ENCODE results near the gene SLIT3. TPM values are rescaled to one million over a fixed set of nuclear protein-coding genes. Genes with fewer than 3 reads are reported as not detected.

The SLIT3 gene
- total and polyA plus RNA-seq, 4 donors = 18.1 to 22.5 (median 19.5) TPM

- H3K4me3 ChIP-seq (ENCODE audit: low read depth, low read length) = no peak overlapping the region
- H3K4me1 ChIP-seq (ENCODE audit: control insufficient read depth, insufficient read depth, low read length) = peaks cover 15% of the 10 kb centered on the region
- DNase-seq (ENCODE audit: low read depth in 4 of 6, low spot score in 6 of 6) = peak in 3 of 6 donors; percentile 40 to 82 (median 63)
- H3K9me3 ChIP-seq (ENCODE audit: control insufficient read depth, insufficient read depth, low read length) = no peaks in the 10 kb centered on the region
- no peak overlapping the region for H3K27ac ChIP-seq (ENCODE audit: low read depth, low read length)
- no peaks in the 10 kb centered on the region for H3K36me3 ChIP-seq (ENCODE audit: control insufficient read depth, insufficient read depth, low read length)
- WGBS (ENCODE audit: insufficient coverage) = 28% methylated on average over 4 of the region's 6 CpGs
- H3K27me3 ChIP-seq (ENCODE audit: control insufficient read depth, insufficient read depth, low read length) = peaks cover 2% of the 10 kb centered on the region
These were observed 136.4 kb downstream of the SLIT3 start for GRCh38 chr5:169164481-169164925.

DNA sequence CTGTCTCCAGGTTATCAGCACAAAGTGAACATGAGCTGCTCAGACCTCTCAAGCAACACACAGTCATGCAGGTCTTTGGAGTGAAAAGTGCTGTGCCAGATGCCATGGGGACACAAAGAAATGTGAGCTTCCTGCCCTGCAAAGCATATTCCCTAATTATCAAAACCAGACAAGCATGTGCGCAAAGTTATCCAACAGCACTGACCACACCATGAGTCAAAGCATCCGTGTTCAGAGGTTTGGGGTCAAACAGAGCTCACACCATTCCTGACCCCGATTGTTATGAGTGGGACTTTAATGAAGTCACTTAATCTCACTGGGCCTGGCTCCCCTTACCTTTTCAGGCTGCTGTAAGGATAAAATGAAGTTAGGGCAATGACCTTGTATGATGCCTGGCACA is 138.5 kb downstream of the SLIT3 start:
- DNase-seq (ENCODE audit: low read depth in 4 of 6, low spot score in 6 of 6) = no peak
- WGBS (ENCODE audit: insufficient coverage) = 70% methylated on average over 2 of the region's 3 CpGs
- Histone ChIP-seq H3K36me3 (ENCODE audit: control insufficient read depth, insufficient read depth, low read length) (no peaks in the 10 kb centered on the region), H3K27ac (ENCODE audit: low read depth, low read length) (no peak overlapping the region), H3K9me3 (ENCODE audit: control insufficient read depth, insufficient read depth, low read length) (no peaks in the 10 kb centered on the region), H3K4me3 (ENCODE audit: low read depth, low read length) (no peak overlapping the region), H3K4me1 (ENCODE audit: control insufficient read depth, insufficient read depth, low read length) (peaks cover 15% of the 10 kb centered on the region), H3K27me3 (ENCODE audit: control insufficient read depth, insufficient read depth, low read length) (no peaks in the 10 kb centered on the region)

DNA sequence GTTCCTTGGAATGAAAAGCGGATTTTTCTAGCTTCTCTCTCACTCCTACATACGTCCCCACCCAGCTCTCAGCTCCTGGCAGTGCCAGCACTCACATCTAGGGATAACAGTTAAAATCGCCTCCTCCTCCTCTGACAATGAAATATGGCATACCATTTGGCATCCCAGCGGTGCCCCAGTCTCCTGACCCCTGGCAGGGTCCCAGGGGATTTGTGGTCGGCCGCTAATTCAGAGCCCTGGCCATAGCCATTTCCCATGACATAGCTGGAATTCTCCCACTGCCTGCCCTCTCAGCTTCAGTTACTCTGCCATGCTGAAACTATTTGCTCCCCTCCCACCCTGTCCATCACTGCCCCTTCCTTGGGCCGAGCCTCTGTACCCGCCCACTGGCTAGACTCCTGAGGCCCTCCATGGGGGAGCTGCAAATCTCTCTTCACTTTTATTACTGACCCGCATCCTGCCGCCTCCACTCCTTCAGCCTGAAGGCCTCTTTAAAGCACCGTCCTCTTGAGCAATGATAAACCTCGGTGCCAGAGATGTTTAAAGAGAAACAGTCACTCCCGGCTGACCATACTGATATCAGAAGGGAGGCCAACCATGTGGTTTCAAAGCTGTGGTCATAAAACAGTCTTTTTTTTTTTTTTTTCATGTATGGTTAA is 139.8 kb downstream of the SLIT3 start:
- H3K9me3 ChIP-seq (ENCODE audit: control insufficient read depth, insufficient read depth, low read length) = no peaks in the 10 kb centered on the region
- no peak overlapping the region for H3K27ac ChIP-seq (ENCODE audit: low read depth, low read length)
- H3K36me3 ChIP-seq (ENCODE audit: control insufficient read depth, insufficient read depth, low read length) = no peaks in the 10 kb centered on the region
- H3K4me3 ChIP-seq (ENCODE audit: low read depth, low read length) = no peak overlapping the region
- H3K27me3 ChIP-seq (ENCODE audit: control insufficient read depth, insufficient read depth, low read length) = peaks cover 4% of the 10 kb centered on the region
- 37% methylated on average over 10 of the region's 13 CpGs for WGBS (ENCODE audit: insufficient coverage)
- H3K4me1 ChIP-seq (ENCODE audit: control insufficient read depth, insufficient read depth, low read length) = peaks cover 15% of the 10 kb centered on the region
- peak in 3 of 6 donors; percentile 31 to 63 (median 51) for DNase-seq (ENCODE audit: low read depth in 4 of 6, low spot score in 6 of 6)

GRCh38 chr5:169160405-169160901 is 140.5 kb downstream of the SLIT3 start:
- Histone ChIP-seq H3K27me3 (ENCODE audit: control insufficient read depth, insufficient read depth, low read length) (peaks cover 4% of the 10 kb centered on the region), H3K36me3 (ENCODE audit: control insufficient read depth, insufficient read depth, low read length) (no peaks in the 10 kb centered on the region), H3K27ac (ENCODE audit: low read depth, low read length) (no peak overlapping the region), H3K4me3 (ENCODE audit: low read depth, low read length) (no peak overlapping the region), H3K4me1 (ENCODE audit: control insufficient read depth, insufficient read depth, low read length) (peaks cover 15% of the 10 kb centered on the region), H3K9me3 (ENCODE audit: control insufficient read depth, insufficient read depth, low read length) (no peaks in the 10 kb centered on the region)
- no peak for DNase-seq (ENCODE audit: low read depth in 4 of 6, low spot score in 6 of 6)
- WGBS (ENCODE audit: insufficient coverage) = 40% methylated on average over 2 of the region's 6 CpGs

GRCh38 chr5:169158764-169159163 is 142.2 kb downstream of the SLIT3 start:
- H3K27me3 ChIP-seq (ENCODE audit: control insufficient read depth, insufficient read depth, low read length) = peaks cover 4% of the 10 kb centered on the region
- no peaks in the 10 kb centered on the region for H3K9me3 ChIP-seq (ENCODE audit: control insufficient read depth, insufficient read depth, low read length)
- H3K27ac ChIP-seq (ENCODE audit: low read depth, low read length) = no peak overlapping the region
- DNase-seq (ENCODE audit: low read depth in 4 of 6, low spot score in 6 of 6) = no peak
- H3K36me3 ChIP-seq (ENCODE audit: control insufficient read depth, insufficient read depth, low read length) = no peaks in the 10 kb centered on the region
- H3K4me1 ChIP-seq (ENCODE audit: control insufficient read depth, insufficient read depth, low read length) = peaks cover 11% of the 10 kb centered on the region
- WGBS (ENCODE audit: insufficient coverage) = 100% methylated on average over 1 of the region's 4 CpGs
- H3K4me3 ChIP-seq (ENCODE audit: low read depth, low read length) = no peak overlapping the region

DNA sequence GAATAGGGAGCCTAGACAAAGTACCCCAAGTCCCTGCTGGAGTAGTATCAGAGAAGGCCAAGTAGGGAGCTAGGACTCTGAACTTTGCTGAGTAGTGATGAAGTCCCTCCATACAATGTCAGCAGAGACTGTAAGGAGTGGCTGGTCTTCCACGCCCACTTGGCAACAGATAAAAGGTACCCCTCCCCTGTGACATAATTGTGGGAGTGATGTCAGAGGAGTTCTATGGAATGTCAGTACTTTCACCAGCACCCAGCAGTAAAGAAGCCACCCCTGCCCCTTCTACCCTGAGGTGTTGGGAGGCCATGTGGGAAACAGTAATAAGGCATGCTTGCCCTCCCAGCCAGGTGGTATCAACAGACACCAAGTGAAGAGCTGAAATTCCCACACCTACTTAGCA is 143.9 kb downstream of the SLIT3 start:
- no peak for DNase-seq (ENCODE audit: low read depth in 4 of 6, low spot score in 6 of 6)
- no peak overlapping the region for H3K27ac ChIP-seq (ENCODE audit: low read depth, low read length)
- H3K36me3 ChIP-seq (ENCODE audit: control insufficient read depth, insufficient read depth, low read length) = no peaks in the 10 kb centered on the region
- peaks cover 11% of the 10 kb centered on the region for H3K4me1 ChIP-seq (ENCODE audit: control insufficient read depth, insufficient read depth, low read length)
- H3K4me3 ChIP-seq (ENCODE audit: low read depth, low read length) = no peak overlapping the region
- WGBS (ENCODE audit: insufficient coverage) = no CpG with 5 or more reads among the region's 1 CpG
- no peaks in the 10 kb centered on the region for H3K9me3 ChIP-seq (ENCODE audit: control insufficient read depth, insufficient read depth, low read length)
- H3K27me3 ChIP-seq (ENCODE audit: control insufficient read depth, insufficient read depth, low read length) = peaks cover 4% of the 10 kb centered on the region

DNA sequence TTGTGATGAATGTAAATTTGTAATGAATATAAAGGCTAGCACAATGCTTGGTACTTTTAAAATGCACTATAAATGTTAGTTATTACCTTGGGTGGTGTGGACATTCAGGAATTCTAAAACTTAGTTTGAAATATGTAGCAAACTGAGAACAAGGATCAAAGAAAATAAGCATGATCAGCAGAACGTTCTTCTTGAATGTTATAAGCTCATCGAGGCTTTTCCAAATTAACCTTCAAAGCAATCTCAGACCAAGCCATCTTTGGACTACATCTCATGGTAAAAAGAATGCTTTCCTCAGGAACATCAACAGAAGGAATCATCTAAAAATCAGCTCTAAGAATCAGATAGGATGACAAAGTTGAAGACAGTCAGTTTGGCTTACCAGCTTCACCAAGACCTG is 146.3 kb downstream of the SLIT3 start:
- Histone ChIP-seq H3K4me3 (ENCODE audit: low read depth, low read length) (no peak overlapping the region), H3K4me1 (ENCODE audit: control insufficient read depth, insufficient read depth, low read length) (no peaks in the 10 kb centered on the region), H3K9me3 (ENCODE audit: control insufficient read depth, insufficient read depth, low read length) (no peaks in the 10 kb centered on the region), H3K27me3 (ENCODE audit: control insufficient read depth, insufficient read depth, low read length) (peaks cover 4% of the 10 kb centered on the region), H3K27ac (ENCODE audit: low read depth, low read length) (no peak overlapping the region), H3K36me3 (ENCODE audit: control insufficient read depth, insufficient read depth, low read length) (no peaks in the 10 kb centered on the region)
- 100% methylated on average over 1 of the region's 2 CpGs for WGBS (ENCODE audit: insufficient coverage)
- no peak for DNase-seq (ENCODE audit: low read depth in 4 of 6, low spot score in 6 of 6)

DNA sequence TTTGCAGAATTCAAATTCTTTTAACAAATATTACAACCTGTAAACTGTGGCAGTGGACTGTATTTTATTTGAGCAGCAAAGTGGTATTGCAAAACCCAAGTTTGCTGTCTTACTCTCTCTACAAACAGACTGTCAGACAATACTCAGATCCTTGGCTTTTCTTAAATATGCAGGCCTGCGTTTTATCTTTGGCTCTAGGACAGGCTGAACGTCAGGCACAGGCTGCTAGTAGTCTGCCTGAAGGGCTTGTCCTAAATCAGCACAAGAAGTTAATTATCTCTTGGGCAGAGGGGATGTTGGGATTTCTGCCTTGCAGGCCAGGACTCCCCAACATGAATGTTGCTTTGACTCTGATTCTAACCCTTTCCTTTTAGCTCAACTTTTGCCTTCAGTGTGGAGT is 147.5 kb downstream of the SLIT3 start:
- no peaks in the 10 kb centered on the region for H3K4me1 ChIP-seq (ENCODE audit: control insufficient read depth, insufficient read depth, low read length)
- 20% methylated on average over 1 of the region's 2 CpGs for WGBS (ENCODE audit: insufficient coverage)
- H3K27ac ChIP-seq (ENCODE audit: low read depth, low read length) = no peak overlapping the region
- H3K27me3 ChIP-seq (ENCODE audit: control insufficient read depth, insufficient read depth, low read length) = peaks cover 4% of the 10 kb centered on the region
- H3K4me3 ChIP-seq (ENCODE audit: low read depth, low read length) = no peak overlapping the region
- no peaks in the 10 kb centered on the region for H3K9me3 ChIP-seq (ENCODE audit: control insufficient read depth, insufficient read depth, low read length)
- no peaks in the 10 kb centered on the region for H3K36me3 ChIP-seq (ENCODE audit: control insufficient read depth, insufficient read depth, low read length)
- peak in 1 of 6 donors; percentile 63 for DNase-seq (ENCODE audit: low read depth in 4 of 6, low spot score in 6 of 6)

- Histone ChIP-seq H3K27ac (ENCODE audit: low read depth, low read length) (no peak overlapping the region), H3K4me1 (ENCODE audit: control insufficient read depth, insufficient read depth, low read length) (no peaks in the 10 kb centered on the region), H3K4me3 (ENCODE audit: low read depth, low read length) (no peak overlapping the region), H3K36me3 (ENCODE audit: control insufficient read depth, insufficient read depth, low read length) (no peaks in the 10 kb centered on the region), H3K27me3 (ENCODE audit: control insufficient read depth, insufficient read depth, low read length) (peaks cover 4% of the 10 kb centered on the region), H3K9me3 (ENCODE audit: control insufficient read depth, insufficient read depth, low read length) (no peaks in the 10 kb centered on the region)
- 100% methylated on average over 3 of the region's 7 CpGs for WGBS (ENCODE audit: insufficient coverage)
- no peak for DNase-seq (ENCODE audit: low read depth in 4 of 6, low spot score in 6 of 6)
These were observed 148.0 kb downstream of the SLIT3 start for GRCh38 chr5:169152946-169153345.

GRCh38 chr5:169152453-169152852 is 148.5 kb downstream of the SLIT3 start:
- no peak overlapping the region for H3K4me3 ChIP-seq (ENCODE audit: low read depth, low read length)
- H3K36me3 ChIP-seq (ENCODE audit: control insufficient read depth, insufficient read depth, low read length) = no peaks in the 10 kb centered on the region
- no peak for DNase-seq (ENCODE audit: low read depth in 4 of 6, low spot score in 6 of 6)
- H3K9me3 ChIP-seq (ENCODE audit: control insufficient read depth, insufficient read depth, low read length) = no peaks in the 10 kb centered on the region
- peaks cover 3% of the 10 kb centered on the region for H3K4me1 ChIP-seq (ENCODE audit: control insufficient read depth, insufficient read depth, low read length)
- no peak overlapping the region for H3K27ac ChIP-seq (ENCODE audit: low read depth, low read length)
- WGBS (ENCODE audit: insufficient coverage) = 82% methylated on average over 6 of the region's 8 CpGs
- H3K27me3 ChIP-seq (ENCODE audit: control insufficient read depth, insufficient read depth, low read length) = peaks cover 4% of the 10 kb centered on the region
